ENCODE measurements around the gene RGS1. TPM values are rescaled to one million over a fixed set of nuclear protein-coding genes. Genes with fewer than 3 reads are reported as not detected.

Gene RGS1
- total and polyA plus RNA-seq, 9 of the 15 experiments (the other 6 are each of a cell fraction or from before 2014, with no cell fraction given) = not detected

DNA sequence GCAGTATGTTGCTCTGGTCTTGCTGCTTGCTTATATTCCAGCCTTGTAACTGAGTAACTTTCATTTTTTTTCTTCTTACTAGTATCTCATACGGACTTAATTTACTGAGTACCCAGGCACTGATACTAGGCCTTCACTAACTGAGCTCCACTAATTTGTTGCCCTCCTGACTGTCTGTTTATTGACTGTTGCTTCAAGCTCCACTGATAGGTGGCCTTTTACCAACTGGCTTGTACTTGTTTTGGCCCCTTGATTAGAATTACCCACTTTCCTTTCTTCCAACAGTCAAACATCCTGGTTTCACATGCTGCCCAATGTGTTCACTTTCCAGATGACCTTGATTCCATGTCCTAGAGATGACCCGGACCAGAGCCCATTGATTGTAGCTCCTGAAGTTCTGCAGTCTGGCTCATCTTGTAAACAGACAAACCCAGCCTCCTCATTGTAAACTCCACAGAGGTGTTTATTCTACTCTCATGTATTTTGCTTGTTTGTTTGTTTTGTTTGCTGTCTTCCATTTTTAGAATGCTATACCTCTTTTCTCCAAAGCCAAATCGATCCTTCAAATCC, 27.7 kb downstream of the RGS1 start (continued):
- TF ChIP-seq, protein P1, sequence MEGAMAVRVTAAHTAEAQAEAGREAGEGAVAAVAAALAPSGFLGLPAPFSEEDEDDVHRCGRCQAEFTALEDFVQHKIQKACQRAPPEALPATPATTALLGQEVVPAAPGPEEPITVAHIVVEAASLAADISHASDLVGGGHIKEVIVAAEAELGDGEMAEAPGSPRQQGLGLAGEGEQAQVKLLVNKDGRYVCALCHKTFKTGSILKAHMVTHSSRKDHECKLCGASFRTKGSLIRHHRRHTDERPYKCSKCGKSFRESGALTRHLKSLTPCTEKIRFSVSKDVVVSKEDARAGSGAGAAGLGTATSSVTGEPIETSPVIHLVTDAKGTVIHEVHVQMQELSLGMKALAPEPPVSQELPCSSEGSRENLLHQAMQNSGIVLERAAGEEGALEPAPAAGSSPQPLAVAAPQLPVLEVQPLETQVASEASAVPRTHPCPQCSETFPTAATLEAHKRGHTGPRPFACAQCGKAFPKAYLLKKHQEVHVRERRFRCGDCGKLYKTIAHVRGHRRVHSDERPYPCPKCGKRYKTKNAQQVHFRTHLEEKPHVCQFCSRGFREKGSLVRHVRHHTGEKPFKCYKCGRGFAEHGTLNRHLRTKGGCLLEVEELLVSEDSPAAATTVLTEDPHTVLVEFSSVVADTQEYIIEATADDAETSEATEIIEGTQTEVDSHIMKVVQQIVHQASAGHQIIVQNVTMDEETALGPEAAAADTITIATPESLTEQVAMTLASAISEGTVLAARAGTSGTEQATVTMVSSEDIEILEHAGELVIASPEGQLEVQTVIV (CRISPR knock-in tag; IDR thresholded peaks at IDR 0.05; ENCODE audit: borderline replicate concordance) = no peak

DNA sequence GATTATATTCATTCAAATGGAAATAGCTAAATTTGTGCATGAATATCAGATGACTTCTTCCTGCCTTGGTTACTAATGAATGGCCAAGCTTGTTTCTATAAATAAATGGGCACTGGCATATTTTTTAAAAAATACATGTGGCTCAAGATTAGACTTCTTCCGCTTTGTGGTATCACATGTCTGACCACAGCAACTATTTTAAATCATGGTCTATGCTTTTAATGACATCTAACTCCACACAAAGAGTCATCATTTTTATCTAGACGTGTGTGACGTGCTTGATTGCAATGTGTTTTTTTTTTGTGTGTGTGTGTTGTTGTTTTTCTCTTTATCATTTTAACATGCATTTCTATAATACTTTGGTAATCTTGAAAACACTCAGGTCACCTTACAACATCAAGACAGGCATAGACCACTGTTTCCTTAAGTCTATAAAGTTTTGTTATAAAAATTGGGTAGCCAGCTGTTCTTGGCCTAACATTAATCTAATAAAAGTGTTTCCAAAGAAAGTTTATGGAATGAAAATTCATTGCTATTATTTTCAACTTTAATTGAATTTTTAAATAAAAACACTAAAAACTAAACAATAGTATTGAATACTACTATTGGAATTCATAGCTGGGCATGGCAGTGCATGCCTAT, 29.5 kb downstream of the RGS1 start:
- POLR2A ChIA-PET = no interaction called here
- Histone ChIP-seq H3K27ac (ENCODE audit: extremely low read depth, low read depth, low read length) (no peak overlapping the region), H3K9me1 (ENCODE audit: control insufficient read depth, insufficient read depth, low read length) (no peaks in the 10 kb centered on the region), H3K9me3 (replicated peaks; ENCODE audit: control insufficient read depth, insufficient read depth, low read depth, low read length) (no peaks in the 10 kb centered on the region; the same call in 1 of the 2 replicates), H3K4me1 (replicated peaks in 1 of 2; ENCODE audit: control insufficient read depth in 2 of 2, insufficient read depth in 2 of 2, low read length in 2 of 2) (no peaks in the 10 kb centered on the region), H2AFZ (ENCODE audit: low read depth, low read length) (no peak overlapping the region), H3K4me2 (ENCODE audit: insufficient read depth, low read length) (no peak overlapping the region), H3K79me2 (ENCODE audit: control insufficient read depth, insufficient read depth, low read length) (no peaks in the 10 kb centered on the region), H3K4me3 (no peak overlapping the region), H3K36me3 (ENCODE audit: control insufficient read depth, insufficient read depth, low read length) (no peaks in the 10 kb centered on the region), H4K20me1 (replicated peaks; ENCODE audit: control insufficient read depth, insufficient read depth, low read length) (no peaks in the 10 kb centered on the region), H3K9ac (ENCODE audit: insufficient read depth in 1 of 2, low read depth in 2 of 2, low read length in 2 of 2) (no peak overlapping the region), H3K27me3 (ENCODE audit: control insufficient read depth in 2 of 2, insufficient read depth in 2 of 2, low read length in 2 of 2) (no peaks in the 10 kb centered on the region)
- 1% methylated on average over 3 of the region's 3 CpGs for WGBS (ENCODE audit: insufficient coverage, low coverage, missing lambda C conversion rate)
- CTCF ChIA-PET (ENCODE audit: low intra/inter-chr PET ratio) = no interaction called here
- in situ Hi-C loops (cut with MboI) (no loop called here), intact Hi-C loops (cut with micrococcal nuclease) (no loop called here)
- no peak for ATAC-seq
- DNase-seq (ENCODE audit: extremely low read depth in 1 of 4, low spot score in 3 of 4) = no peak
- TF ChIP-seq, protein P2, sequence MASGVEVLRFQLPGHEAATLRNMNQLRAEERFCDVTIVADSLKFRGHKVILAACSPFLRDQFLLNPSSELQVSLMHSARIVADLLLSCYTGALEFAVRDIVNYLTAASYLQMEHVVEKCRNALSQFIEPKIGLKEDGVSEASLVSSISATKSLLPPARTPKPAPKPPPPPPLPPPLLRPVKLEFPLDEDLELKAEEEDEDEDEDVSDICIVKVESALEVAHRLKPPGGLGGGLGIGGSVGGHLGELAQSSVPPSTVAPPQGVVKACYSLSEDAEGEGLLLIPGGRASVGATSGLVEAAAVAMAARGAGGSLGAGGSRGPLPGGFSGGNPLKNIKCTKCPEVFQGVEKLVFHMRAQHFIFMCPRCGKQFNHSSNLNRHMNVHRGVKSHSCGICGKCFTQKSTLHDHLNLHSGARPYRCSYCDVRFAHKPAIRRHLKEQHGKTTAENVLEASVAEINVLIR (CRISPR knock-in tag; IDR thresholded peaks at IDR 0.05) = peak; percentile 42; the same call in 1 of the 2 replicates
- no peak for TF ChIP-seq MAFK (IDR thresholded peaks at IDR 0.05; ENCODE audit: low read length)
- no TSS peak for BruUV-seq (replicated peaks)
- no peak for FAIRE-seq

Data from K562 (cell line).